ENCODE results near the gene DOCK3. TPM values are rescaled to one million over a fixed set of nuclear protein-coding genes. Genes with fewer than 3 reads are reported as not detected.

DOCK3 gene
- total RNA-seq, 1 experiment from 2014 or later = 8.3 TPM

DNA sequence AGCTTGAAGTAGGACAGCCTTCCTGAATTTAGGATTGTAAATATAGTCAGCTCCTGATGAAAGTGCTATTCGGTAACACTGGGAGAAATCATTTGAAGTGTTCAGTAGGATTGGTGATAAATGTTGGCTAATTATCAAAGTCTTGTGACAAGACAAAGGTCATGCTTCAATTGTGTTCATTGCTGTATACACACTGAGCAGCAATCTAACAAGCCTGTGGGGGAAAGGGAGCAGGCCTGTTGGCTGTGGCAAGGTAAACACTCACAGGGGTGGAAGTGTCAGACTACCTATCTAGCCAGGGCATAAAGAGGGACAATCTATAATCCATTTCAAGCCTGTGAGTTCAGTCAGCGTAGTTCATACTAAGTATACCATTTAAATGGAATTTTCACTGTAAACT lies 599.3 kb downstream of the DOCK3 start:
- Histone ChIP-seq H3K4ac (ENCODE audit: low read depth, low read length) (no peak overlapping the region), H2AFZ (ENCODE audit: low read length) (no peak overlapping the region), H3K79me1 (ENCODE audit: insufficient read depth, low read depth, low read length, poor library complexity, severe bottlenecking) (no peaks in the 10 kb centered on the region), H2BK5ac (ENCODE audit: insufficient read length, low read length) (no peak overlapping the region), H3T11ph (ENCODE audit: low read length) (no peak overlapping the region), H2BK15ac (ENCODE audit: low read depth, low read length) (no peak overlapping the region), H2AK5ac (ENCODE audit: insufficient read length, low read length) (no peak overlapping the region), H2BK12ac (ENCODE audit: insufficient read length, low read depth, low read length) (no peak overlapping the region), H3K23ac (ENCODE audit: insufficient read length, low read depth, low read length) (no peak overlapping the region), H3K79me2 (ENCODE audit: insufficient read depth, low read length) (no peaks in the 10 kb centered on the region), H3K4me2 (ENCODE audit: insufficient read depth, insufficient read length, low read length) (no peak overlapping the region), H3K27ac (ENCODE audit: insufficient read length, low read depth, low read length) (no peak overlapping the region), H4K8ac (replicated peaks; ENCODE audit: insufficient read length, low read depth, low read length) (no peak overlapping the region), H4K20me1 (ENCODE audit: control insufficient read depth, insufficient read depth, insufficient read length) (no peaks in the 10 kb centered on the region), H3K18ac (ENCODE audit: insufficient read length, low read depth, low read length) (no peak overlapping the region), H3K27me3 (ENCODE audit: insufficient read depth, low read length) (no peaks in the 10 kb centered on the region), H2BK20ac (ENCODE audit: low read depth, low read length, poor library complexity, severe bottlenecking) (no peak overlapping the region), H3K23me2 (ENCODE audit: insufficient read length, low read depth, low read length, poor library complexity, severe bottlenecking) (no peaks in the 10 kb centered on the region), H2BK120ac (ENCODE audit: low read depth, low read length, poor library complexity, severe bottlenecking) (no peak overlapping the region), H3K9ac (ENCODE audit: extremely low read depth, insufficient read length, low read length) (no peak overlapping the region), H3K9me3 (ENCODE audit: control insufficient read depth, low read depth, low read length) (no peaks in the 10 kb centered on the region), H3K4me1 (ENCODE audit: insufficient read depth, low read length) (no peaks in the 10 kb centered on the region), H3K56ac (ENCODE audit: insufficient read length, low read depth, low read length) (no peak overlapping the region), H4K91ac (ENCODE audit: insufficient read length, low read depth, low read length) (no peak overlapping the region), H3K14ac (ENCODE audit: insufficient read depth, low read length) (no peak overlapping the region), H4K5ac (ENCODE audit: insufficient read length, low read depth, low read length) (no peak overlapping the region)
- no peak for DNase-seq
- WGBS (ENCODE audit: extremely low coverage, insufficient read length, low lambda C conversion rate) = no CpG with 5 or more reads among the region's 2 CpGs
- Mint-ChIP-seq H3K4me3 (no peak overlapping the region), H3K4me1 (no peaks in the 10 kb centered on the region), H3K36me3 (ENCODE audit: insufficient read depth in 1 of 3, low read depth in 3 of 3) (peaks cover 0 to 17% (median 0%) of the 10 kb centered on the region in 3 experiments; a peak in 2 of 7 replicates), H3K27ac (no peak overlapping the region), H3K9me3 (no peaks in the 10 kb centered on the region), H3K27me3 (ENCODE audit: low read depth) (no peaks in the 10 kb centered on the region)
- TF ChIP-seq CTCF (conservative IDR thresholded peaks at IDR 0.05) = no peak

Measured in H9 (cell line).